Thoracic aorta (tissue), 2 donors: ENCODE results near the gene FCER2. TPM values are rescaled to one million over a fixed set of nuclear protein-coding genes. Genes with fewer than 3 reads are reported as not detected.

ENCODE experiments used
- ATAC-seq: fragments of 150-250 bp; one replicate; pipeline ENCODE4 v1.8.0; 2017; ENCODE audit warnings: low read depth; ENCODE audit not compliant: insufficient number of reproducible peaks, low FRiP score
- DNase-seq: peaks from one replicate; pipeline ENCODE4 v3.0.0-alpha.2; 2020; ENCODE audit warnings: low spot score
- H3K27ac ChIP-seq, 2 donors: fragments of 200-600 bp; sonication (generic); 1 replicate in 1 of 2; 2 replicates in 1 of 2; pipeline ENCODE4 v1.5.1; 2016; ENCODE audit warnings: mild to moderate bottlenecking in 2 of 2, moderate library complexity in 2 of 2
- H3K27me3 ChIP-seq: fragments of 200-600 bp; sonication (generic); replicated peaks from 2 replicates; pipeline ENCODE4 v1.6.0; 2016; ENCODE audit warnings: mild to moderate bottlenecking; ENCODE audit not compliant: insufficient read depth
- H3K36me3 ChIP-seq: fragments of 200-600 bp; sonication (generic); one replicate; pipeline ENCODE4 v1.5.1; 2016
- H3K4me1 ChIP-seq, 2 donors: fragments of 200-600 bp; sonication (generic); 1 replicate in 1 of 2; 2 replicates in 1 of 2; pipeline versions ENCODE4 v1.5.1 to v1.6.0; 2016; ENCODE audit warnings: low read depth in 2 of 2, mild to moderate bottlenecking in 1 of 2; ENCODE audit not compliant: control insufficient read depth in 1 of 2
- H3K4me3 ChIP-seq: fragments of 200-600 bp; sonication (generic); 2 replicates; pipeline ENCODE4 v1.5.1; 2016; ENCODE audit warnings: mild to moderate bottlenecking
- H3K9me3 ChIP-seq: fragments of 200-600 bp; sonication (generic); 2 replicates; pipeline ENCODE4 v1.5.1; 2016
- total RNA-seq, 2 donors: library from RNA; depleted of rRNA; stranded (reverse); fragments of >200 nt; gene quantifications; one replicate each; pipeline versions ENCODE4 v1.1.0 to v1.2.3, GENCODE V29; 2016
- TF ChIP-seq, protein P1 (sequence below): fragments of 200-600 bp; sonication (generic); IDR thresholded peaks from one replicate; pipeline ENCODE4 v1.5.1; 2019; ENCODE audit warnings: antibody characterized with exemption

The FCER2 gene
- total RNA-seq, 2 donors from 2014 or later = 1.4 to 1.5 TPM

GRCh38 chr19:7680606-7681339, 21.2 kb downstream of the FCER2 start, which contains the start of gene TRAPPC5:
TRAPPC5 (plus strand) TSS chr19:7680833; CDS start chr19:7682254, 1,421 bp downstream.
- DNase-seq = no peak
- TF ChIP-seq, protein P1, sequence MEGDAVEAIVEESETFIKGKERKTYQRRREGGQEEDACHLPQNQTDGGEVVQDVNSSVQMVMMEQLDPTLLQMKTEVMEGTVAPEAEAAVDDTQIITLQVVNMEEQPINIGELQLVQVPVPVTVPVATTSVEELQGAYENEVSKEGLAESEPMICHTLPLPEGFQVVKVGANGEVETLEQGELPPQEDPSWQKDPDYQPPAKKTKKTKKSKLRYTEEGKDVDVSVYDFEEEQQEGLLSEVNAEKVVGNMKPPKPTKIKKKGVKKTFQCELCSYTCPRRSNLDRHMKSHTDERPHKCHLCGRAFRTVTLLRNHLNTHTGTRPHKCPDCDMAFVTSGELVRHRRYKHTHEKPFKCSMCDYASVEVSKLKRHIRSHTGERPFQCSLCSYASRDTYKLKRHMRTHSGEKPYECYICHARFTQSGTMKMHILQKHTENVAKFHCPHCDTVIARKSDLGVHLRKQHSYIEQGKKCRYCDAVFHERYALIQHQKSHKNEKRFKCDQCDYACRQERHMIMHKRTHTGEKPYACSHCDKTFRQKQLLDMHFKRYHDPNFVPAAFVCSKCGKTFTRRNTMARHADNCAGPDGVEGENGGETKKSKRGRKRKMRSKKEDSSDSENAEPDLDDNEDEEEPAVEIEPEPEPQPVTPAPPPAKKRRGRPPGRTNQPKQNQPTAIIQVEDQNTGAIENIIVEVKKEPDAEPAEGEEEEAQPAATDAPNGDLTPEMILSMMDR = peak; percentile 90
- H3K9me3 ChIP-seq = no peaks in the 10 kb centered on the region
- H3K4me1 ChIP-seq = peaks cover 5 to 17% of the 10 kb centered on the region in 2 donors
- peak; percentile 66 for ATAC-seq
- H3K27ac ChIP-seq = peak within 1 kb of the TSS; percentile 41 to 57
- peaks cover 22% of the 10 kb centered on the region for H3K36me3 ChIP-seq
- no peaks in the 10 kb centered on the region for H3K27me3 ChIP-seq
- peak within 1 kb of the TSS; percentile 100 for H3K4me3 ChIP-seq

DNA sequence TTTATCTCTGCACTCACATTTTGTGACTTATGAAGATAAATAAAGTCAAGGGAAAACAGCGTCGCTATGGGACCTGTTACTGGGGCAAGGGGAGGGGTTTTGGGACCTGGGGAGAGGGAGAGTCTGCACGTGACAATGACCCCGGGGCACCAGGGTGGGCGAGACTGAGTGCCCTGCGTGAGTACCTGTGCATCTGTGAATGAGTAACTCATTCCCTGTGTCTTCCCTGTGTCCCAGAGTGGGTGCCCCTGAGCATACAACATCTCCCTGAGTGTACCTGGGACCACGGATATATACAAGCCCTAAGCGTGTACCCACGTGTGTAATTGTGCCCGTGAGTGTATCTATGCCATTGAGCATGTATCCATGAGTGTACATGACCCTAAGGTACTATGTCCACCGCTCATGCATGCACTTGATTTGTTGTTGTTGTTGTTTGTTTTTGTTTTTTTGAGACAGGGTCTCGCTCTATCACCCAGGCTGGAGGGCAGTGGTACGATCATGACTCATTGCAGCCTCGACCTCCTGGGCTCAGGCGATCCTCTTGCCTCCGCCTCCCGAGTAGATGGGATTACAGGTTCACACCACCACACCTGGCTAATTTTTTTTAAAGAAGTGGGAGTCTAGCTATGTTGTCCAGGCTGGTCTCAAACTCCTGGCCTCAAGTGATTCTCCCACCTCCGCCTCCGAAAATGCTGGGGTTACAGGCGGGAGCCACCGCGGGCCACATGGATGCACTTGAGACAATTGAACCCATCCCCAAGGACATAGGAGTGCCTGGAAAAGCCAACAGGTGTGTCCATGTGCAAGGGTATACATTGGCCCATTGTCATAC, 21.9 kb downstream of the FCER2 start:
- DNase-seq = no peak
- H3K36me3 ChIP-seq = peaks cover 19% of the 10 kb centered on the region
- no peaks in the 10 kb centered on the region for H3K9me3 ChIP-seq
- TF ChIP-seq, protein P1 = no peak
- H3K4me1 ChIP-seq = peaks cover 5 to 17% of the 10 kb centered on the region in 2 donors
- no peaks in the 10 kb centered on the region for H3K27me3 ChIP-seq
- H3K4me3 ChIP-seq = peak overlapping the region; percentile 100
- H3K27ac ChIP-seq = no peak overlapping the region
- no peak for ATAC-seq

DNA sequence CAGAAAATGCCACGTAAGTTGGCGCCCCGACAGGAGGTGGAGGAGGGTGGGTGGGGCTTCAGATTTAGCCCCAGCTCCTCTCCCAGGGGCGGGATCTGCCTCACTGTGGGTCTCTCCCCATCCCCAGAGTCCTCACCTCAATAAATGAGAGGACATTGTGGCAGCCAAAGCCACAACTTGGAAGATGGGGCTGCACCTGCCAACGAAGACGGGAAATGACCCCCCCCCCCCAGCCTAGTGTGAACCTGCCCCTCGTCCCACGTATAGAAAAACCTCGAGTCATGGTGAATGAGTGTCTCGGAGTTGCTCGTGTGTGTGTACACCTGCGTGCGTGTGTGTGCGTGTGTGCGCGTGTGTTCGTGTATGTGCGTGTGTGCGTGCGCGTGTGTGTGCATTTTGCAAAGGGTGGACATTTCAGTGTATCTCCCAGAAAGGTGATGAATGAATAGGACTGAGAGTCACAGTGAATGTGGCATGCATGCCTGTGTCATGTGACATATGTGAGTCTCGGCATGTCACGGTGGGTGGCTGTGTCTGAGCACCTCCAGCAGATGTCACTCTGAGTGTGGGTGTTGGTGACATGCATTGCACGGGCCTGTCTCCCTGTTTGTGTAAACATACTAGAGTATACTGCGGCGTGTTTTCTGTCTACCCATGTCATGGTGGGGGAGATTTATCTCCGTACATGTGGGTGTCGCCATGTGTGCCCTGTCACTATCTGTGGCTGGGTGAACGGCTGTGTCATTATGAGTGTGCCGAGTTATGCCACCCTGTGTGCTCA, 22.8 kb downstream of the FCER2 start:
- TF ChIP-seq, protein P1 = no peak
- no peak for ATAC-seq
- H3K27me3 ChIP-seq = no peaks in the 10 kb centered on the region
- H3K4me1 ChIP-seq = peaks cover 5 to 17% of the 10 kb centered on the region in 2 donors
- no peak overlapping the region for H3K4me3 ChIP-seq
- DNase-seq = no peak
- H3K9me3 ChIP-seq = no peaks in the 10 kb centered on the region
- H3K27ac ChIP-seq = no peak overlapping the region
- H3K36me3 ChIP-seq = peaks cover 18% of the 10 kb centered on the region

GRCh38 chr19:7677669-7678311, 24.1 kb downstream of the FCER2 start:
- no peaks in the 10 kb centered on the region for H3K27me3 ChIP-seq
- peaks cover 7% of the 10 kb centered on the region for H3K36me3 ChIP-seq
- H3K9me3 ChIP-seq = no peaks in the 10 kb centered on the region
- H3K4me3 ChIP-seq = no peak overlapping the region
- H3K27ac ChIP-seq = no peak overlapping the region
- DNase-seq (no peak), ATAC-seq (no peak)
- H3K4me1 ChIP-seq = peaks cover 5 to 17% of the 10 kb centered on the region in 2 donors
- TF ChIP-seq, protein P1 = no peak
